Liver (tissue), 9 donors: ENCODE results near the gene RNF144A. TPM values are rescaled to one million over a fixed set of nuclear protein-coding genes. Genes with fewer than 3 reads are reported as not detected.
A peak's percentile ranks its signal among the peaks of the same experiment; 100 is the strongest.

Experiments
- DNase-seq: peaks from one replicate; pipeline ENCODE4 v3.0.0-alpha.2; 2017; ENCODE audit warnings: low spot score
- H3K27ac ChIP-seq, 2 donors: one replicate each; pipeline ENCODE4 v1.7.0; 2013; ENCODE audit warnings: inconsistent platforms in 2 of 2, low read length in 2 of 2, control low read depth in 1 of 2, low read depth in 1 of 2, mild to moderate bottlenecking in 1 of 2
- H3K27me3 ChIP-seq, 4 donors: one replicate each; pipeline versions ENCODE4 v1.6.1 to v1.7.0; 2013; ENCODE audit warnings: low read length in 3 of 4, inconsistent platforms in 1 of 4, mild to moderate bottlenecking in 1 of 4, moderate library complexity in 1 of 4; ENCODE audit not compliant: control insufficient read depth in 4 of 4, insufficient read depth in 4 of 4
- H3K36me3 ChIP-seq, 4 donors: one replicate each; pipeline versions ENCODE4 v1.6.1 to v1.7.0; 2013; ENCODE audit warnings: low read length in 3 of 4, mild to moderate bottlenecking in 3 of 4, low read depth in 1 of 4, moderate library complexity in 1 of 4; ENCODE audit not compliant: control insufficient read depth in 4 of 4, insufficient read depth in 3 of 4
- H3K4me1 ChIP-seq, 4 donors: one replicate each; pipeline versions ENCODE4 v1.6.1 to v1.7.0; 2013; ENCODE audit warnings: low read length in 3 of 4, mild to moderate bottlenecking in 3 of 4, moderate library complexity in 1 of 4; ENCODE audit not compliant: control insufficient read depth in 4 of 4, insufficient read depth in 4 of 4
- H3K4me3 ChIP-seq, 3 donors: one replicate each; pipeline versions ENCODE4 v1.6.1 to v1.7.0; 2013; ENCODE audit warnings: low read length in 3 of 3, control low read depth in 1 of 3, low read depth in 1 of 3, mild to moderate bottlenecking in 1 of 3
- H3K9ac ChIP-seq, 2 donors: one replicate each; pipeline ENCODE4 v1.7.0; 2013; ENCODE audit warnings: low read length in 2 of 2, mild to moderate bottlenecking in 2 of 2, moderate library complexity in 2 of 2, control low read depth in 1 of 2, low read depth in 1 of 2
- H3K9me3 ChIP-seq, 4 donors: one replicate each; pipeline versions ENCODE4 v1.6.1 to v1.7.0; 2013; ENCODE audit warnings: low read length in 3 of 4; ENCODE audit not compliant: control insufficient read depth in 4 of 4
- GABPA ChIP-seq, 2 donors: IDR thresholded peaks in 1 of 2; conservative IDR thresholded peaks in 1 of 2; 2 replicates each; pipeline ENCODE4 v1.6.1; 2016; ENCODE audit warnings: antibody characterized with exemption in 2 of 2, mild to moderate bottlenecking in 1 of 2, moderate library complexity in 1 of 2
- HNF4A ChIP-seq, 2 donors: conservative IDR thresholded peaks; 2 replicates each; pipeline ENCODE4 v1.6.1; 2016; ENCODE audit warnings: antibody characterized with exemption in 2 of 2, mild to moderate bottlenecking in 2 of 2
- NR2F2 ChIP-seq: IDR thresholded peaks from 2 replicates; pipeline ENCODE4 v1.6.1; 2016; ENCODE audit warnings: antibody characterized with exemption
- RAD21 ChIP-seq, 2 donors: IDR thresholded peaks; 2 replicates each; pipeline ENCODE4 v1.6.1; 2016; ENCODE audit warnings: antibody characterized with exemption in 2 of 2, mild to moderate bottlenecking in 2 of 2
- RXRA ChIP-seq, 2 donors: IDR thresholded peaks; 2 replicates each; pipeline ENCODE4 v1.6.1; 2017 to 2018; ENCODE audit warnings: antibody characterized with exemption in 2 of 2, mild to moderate bottlenecking in 1 of 2
- SP1 ChIP-seq: IDR thresholded peaks from 2 replicates; pipeline ENCODE4 v1.6.1; 2018; ENCODE audit warnings: antibody characterized with exemption, mild to moderate bottlenecking
- WGBS: extraction: QIAGEN DNeasy Blood & Tissue Kit; methylation state at CpG from one replicate; pipeline ENCODE4 v1.1.7; 2013; 5-methylcytosine and 5-hydroxymethylcytosine counted together
- polyA plus RNA-seq, 2 donors: library from polyadenylated mRNA; stranded (reverse) in 1 of 2; unstranded in 1 of 2; fragments of 200-250 nt in 1 of 2; fragments of >200 nt in 1 of 2; fragmentation: Nextera tagmentation in 1 of 2; extraction: Ambion mirVana in 1 of 2; gene quantifications; one replicate each; pipeline versions ENCODE4 v1.2.1 to v1.2.3, GENCODE V29; 2013 to 2015
- total RNA-seq, 2 donors: library from RNA; depleted of rRNA; stranded (reverse); fragments of >200 nt; gene quantifications; one replicate each; pipeline ENCODE4 v1.2.3, GENCODE V29; 2014
- TF ChIP-seq, protein P1 (sequence below): fragments of 150-350 bp; IDR thresholded peaks from 2 replicates; pipeline ENCODE4 v1.5.1; 2017; ENCODE audit warnings: improper control_type of control experiment, low read depth, low read length; ENCODE audit not compliant: missing input control
- TF ChIP-seq, protein P2 (sequence below): IDR thresholded peaks from 2 replicates; pipeline ENCODE4 v1.6.1; 2016; ENCODE audit warnings: antibody characterized with exemption
- TF ChIP-seq, protein P3 (sequence below): IDR thresholded peaks from 2 replicates; pipeline ENCODE4 v1.6.1; 2016; ENCODE audit warnings: antibody characterized with exemption, mild to moderate bottlenecking
- TF ChIP-seq, protein P4 (sequence below): IDR thresholded peaks from 2 replicates; pipeline ENCODE4 v1.6.1; 2016; ENCODE audit warnings: antibody characterized with exemption
- donor health status: healthy.
- donor health status: healthy.
- donor health status: healthy.
- donor health status: healthy.
- donor health status: healthy.

Gene RNF144A
- total and polyA plus RNA-seq, 4 donors, result 1.0 to 10.4 (median 2.3) TPM

DNA sequence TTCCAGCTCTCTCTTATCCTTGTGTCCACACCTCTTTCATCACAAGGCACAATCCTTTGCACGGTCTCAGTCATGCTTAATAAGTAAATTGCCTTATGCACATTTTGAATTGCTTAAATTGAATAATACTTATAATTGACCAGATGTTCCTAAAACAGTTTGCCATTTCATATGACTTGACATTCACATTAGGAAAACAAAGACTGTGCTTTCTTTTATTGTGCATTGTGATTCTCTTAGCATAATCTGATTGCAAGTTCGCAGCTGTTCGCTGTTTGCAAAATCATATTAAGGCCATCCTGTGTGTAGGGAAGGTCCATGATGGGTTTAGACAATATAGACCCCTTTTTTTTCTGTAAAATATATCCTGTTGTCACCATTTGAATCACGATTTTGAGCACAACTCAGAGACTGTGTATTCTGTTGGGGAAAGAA is 75.6 kb downstream of the RNF144A start:
- Histone ChIP-seq H3K36me3 (no peaks in the 10 kb centered on the region), H3K27me3 (no peaks in the 10 kb centered on the region), H3K9me3 (no peaks in the 10 kb centered on the region), H3K4me1 (no peaks in the 10 kb centered on the region), H3K9ac (no peak overlapping the region), H3K27ac (no peak overlapping the region), H3K4me3 (no peak overlapping the region)
- no peak for DNase-seq
- 78% methylated on average over 4 of the region's 4 CpGs for WGBS
- TF ChIP-seq GABPA (IDR thresholded peaks at IDR 0.05 in 1 of 2, conservative IDR thresholded peaks at IDR 0.05 in 1 of 2) (no peak), RAD21 (IDR thresholded peaks at IDR 0.05) (no peak), RXRA (IDR thresholded peaks at IDR 0.05) (no peak)
- TF ChIP-seq, protein P1, sequence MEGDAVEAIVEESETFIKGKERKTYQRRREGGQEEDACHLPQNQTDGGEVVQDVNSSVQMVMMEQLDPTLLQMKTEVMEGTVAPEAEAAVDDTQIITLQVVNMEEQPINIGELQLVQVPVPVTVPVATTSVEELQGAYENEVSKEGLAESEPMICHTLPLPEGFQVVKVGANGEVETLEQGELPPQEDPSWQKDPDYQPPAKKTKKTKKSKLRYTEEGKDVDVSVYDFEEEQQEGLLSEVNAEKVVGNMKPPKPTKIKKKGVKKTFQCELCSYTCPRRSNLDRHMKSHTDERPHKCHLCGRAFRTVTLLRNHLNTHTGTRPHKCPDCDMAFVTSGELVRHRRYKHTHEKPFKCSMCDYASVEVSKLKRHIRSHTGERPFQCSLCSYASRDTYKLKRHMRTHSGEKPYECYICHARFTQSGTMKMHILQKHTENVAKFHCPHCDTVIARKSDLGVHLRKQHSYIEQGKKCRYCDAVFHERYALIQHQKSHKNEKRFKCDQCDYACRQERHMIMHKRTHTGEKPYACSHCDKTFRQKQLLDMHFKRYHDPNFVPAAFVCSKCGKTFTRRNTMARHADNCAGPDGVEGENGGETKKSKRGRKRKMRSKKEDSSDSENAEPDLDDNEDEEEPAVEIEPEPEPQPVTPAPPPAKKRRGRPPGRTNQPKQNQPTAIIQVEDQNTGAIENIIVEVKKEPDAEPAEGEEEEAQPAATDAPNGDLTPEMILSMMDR, result no peak
- TF ChIP-seq, protein P2, sequence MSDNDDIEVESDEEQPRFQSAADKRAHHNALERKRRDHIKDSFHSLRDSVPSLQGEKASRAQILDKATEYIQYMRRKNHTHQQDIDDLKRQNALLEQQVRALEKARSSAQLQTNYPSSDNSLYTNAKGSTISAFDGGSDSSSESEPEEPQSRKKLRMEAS, result no peak
- TF ChIP-seq, protein P3, sequence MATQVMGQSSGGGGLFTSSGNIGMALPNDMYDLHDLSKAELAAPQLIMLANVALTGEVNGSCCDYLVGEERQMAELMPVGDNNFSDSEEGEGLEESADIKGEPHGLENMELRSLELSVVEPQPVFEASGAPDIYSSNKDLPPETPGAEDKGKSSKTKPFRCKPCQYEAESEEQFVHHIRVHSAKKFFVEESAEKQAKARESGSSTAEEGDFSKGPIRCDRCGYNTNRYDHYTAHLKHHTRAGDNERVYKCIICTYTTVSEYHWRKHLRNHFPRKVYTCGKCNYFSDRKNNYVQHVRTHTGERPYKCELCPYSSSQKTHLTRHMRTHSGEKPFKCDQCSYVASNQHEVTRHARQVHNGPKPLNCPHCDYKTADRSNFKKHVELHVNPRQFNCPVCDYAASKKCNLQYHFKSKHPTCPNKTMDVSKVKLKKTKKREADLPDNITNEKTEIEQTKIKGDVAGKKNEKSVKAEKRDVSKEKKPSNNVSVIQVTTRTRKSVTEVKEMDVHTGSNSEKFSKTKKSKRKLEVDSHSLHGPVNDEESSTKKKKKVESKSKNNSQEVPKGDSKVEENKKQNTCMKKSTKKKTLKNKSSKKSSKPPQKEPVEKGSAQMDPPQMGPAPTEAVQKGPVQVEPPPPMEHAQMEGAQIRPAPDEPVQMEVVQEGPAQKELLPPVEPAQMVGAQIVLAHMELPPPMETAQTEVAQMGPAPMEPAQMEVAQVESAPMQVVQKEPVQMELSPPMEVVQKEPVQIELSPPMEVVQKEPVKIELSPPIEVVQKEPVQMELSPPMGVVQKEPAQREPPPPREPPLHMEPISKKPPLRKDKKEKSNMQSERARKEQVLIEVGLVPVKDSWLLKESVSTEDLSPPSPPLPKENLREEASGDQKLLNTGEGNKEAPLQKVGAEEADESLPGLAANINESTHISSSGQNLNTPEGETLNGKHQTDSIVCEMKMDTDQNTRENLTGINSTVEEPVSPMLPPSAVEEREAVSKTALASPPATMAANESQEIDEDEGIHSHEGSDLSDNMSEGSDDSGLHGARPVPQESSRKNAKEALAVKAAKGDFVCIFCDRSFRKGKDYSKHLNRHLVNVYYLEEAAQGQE, result no peak
- TF ChIP-seq, protein P4, sequence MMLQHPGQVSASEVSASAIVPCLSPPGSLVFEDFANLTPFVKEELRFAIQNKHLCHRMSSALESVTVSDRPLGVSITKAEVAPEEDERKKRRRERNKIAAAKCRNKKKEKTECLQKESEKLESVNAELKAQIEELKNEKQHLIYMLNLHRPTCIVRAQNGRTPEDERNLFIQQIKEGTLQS, result no peak

DNA sequence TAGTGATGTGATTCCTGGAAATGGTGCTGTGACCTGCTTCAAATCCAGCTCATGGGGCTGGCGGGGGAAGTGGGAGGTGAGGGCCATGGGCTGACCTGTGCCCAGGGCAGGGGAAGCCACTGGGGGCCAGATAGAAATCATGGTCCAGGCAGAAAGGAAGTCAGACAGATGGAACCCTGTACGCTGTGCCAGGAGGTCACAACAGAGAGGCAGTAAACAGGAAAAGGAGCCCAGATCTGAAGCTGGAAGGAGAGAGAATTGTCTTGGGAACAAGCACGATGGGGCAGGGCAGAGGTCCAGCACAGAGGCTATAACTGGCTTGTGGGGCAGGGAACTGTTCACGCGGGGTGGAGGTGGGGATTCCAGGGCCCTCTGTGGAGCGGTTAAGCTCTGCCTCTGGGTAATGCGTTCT is 76.0 kb downstream of the RNF144A start:
- Histone ChIP-seq H3K36me3 (no peaks in the 10 kb centered on the region), H3K27me3 (no peaks in the 10 kb centered on the region), H3K9ac (no peak overlapping the region), H3K4me1 (no peaks in the 10 kb centered on the region), H3K4me3 (no peak overlapping the region), H3K27ac (peak overlapping the region in 1 of 2 donors; percentile 46), H3K9me3 (no peaks in the 10 kb centered on the region)
- TF ChIP-seq, protein P3, result peak; percentile 19
- TF ChIP-seq RAD21 (IDR thresholded peaks at IDR 0.05), result peak in 1 of 2 donors; percentile 25
- no peak for TF ChIP-seq HNF4A (conservative IDR thresholded peaks at IDR 0.05)
- peak; percentile 99 for TF ChIP-seq NR2F2
- TF ChIP-seq, protein P4, result no peak
- peak; percentile 40 for TF ChIP-seq SP1
- WGBS, result 73% methylated on average over 7 of the region's 7 CpGs
- no peak for DNase-seq
